GM08714 (cell line): ENCODE results near the gene KRT32.

Experiments used
- H3K4me3 ChIP-seq: fragments of 200-500 bp; sonication (Bioruptor generic); 2 replicates; pipeline ENCODE4 v1.5.1; 2014; ENCODE audit warnings: mild to moderate bottlenecking, low read length, inconsistent platforms
- ZNF274 ChIP-seq: IDR thresholded peaks from 2 replicates; pipeline ENCODE4 v1.6.1; 2012; ENCODE audit warnings: mild to moderate bottlenecking, low read depth, low read length

Gene KRT32

DNA sequence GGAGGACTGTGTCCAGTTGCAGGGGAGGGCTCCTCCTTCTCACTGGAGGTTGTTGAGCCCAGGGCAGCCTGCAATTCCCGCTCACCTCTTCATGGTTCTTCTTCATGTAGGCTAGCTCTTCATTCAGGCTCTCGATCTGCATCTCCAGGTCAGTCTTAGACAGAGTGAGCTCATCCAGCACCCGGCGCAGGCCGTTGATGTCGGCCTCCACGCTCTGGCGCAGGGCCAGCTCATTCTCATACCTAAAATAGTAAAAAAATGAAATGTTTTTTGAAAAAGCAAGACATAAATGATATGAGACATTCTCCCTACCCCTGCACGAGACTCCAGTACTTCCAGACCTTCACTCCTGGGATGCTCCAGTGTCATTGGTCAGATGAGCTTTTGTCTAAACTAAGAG lies 36.0 kb upstream of the KRT32 start:
- no peak for TF ChIP-seq ZNF274
- no peak overlapping the region for H3K4me3 ChIP-seq

DNA sequence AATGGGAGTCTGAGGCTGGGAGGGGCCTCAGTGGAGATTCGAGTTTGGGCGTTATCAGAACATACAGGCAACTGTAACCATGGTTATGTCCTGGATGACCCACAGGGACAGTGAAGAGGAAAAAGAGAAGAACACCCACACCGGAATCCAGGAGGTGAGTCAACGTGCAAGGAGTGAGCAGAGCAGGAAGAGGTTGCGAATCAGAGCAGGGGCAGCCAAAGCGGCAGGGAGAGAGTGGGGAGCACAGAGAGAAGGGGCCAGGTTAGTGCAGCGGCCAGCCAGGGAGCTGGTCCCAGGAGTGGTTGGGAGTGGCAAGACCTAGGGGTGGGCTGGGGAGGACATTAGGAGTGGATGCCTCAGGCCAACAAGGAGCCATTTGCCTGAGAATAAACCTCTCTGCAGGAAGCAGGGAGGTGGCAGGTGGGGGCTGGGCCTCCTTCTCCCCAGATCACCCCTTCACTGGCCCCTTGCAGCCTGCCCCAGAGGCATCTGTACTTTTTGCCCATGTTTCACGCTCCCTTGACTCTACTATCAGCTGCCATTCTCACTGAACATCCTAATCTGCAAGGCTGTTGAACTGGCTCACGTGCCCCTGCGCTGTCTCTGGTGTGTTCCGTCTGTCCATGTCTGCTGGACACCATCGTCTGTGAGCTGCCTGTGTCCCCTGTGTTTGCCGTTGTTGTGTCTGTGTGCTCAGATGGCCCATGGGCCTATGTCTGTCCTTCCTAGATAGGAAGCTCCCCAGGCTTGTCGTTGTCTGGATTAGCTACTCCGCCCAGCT lies 33.1 kb upstream of the KRT32 start:
- no peak overlapping the region for H3K4me3 ChIP-seq
- TF ChIP-seq ZNF274: no peak

DNA sequence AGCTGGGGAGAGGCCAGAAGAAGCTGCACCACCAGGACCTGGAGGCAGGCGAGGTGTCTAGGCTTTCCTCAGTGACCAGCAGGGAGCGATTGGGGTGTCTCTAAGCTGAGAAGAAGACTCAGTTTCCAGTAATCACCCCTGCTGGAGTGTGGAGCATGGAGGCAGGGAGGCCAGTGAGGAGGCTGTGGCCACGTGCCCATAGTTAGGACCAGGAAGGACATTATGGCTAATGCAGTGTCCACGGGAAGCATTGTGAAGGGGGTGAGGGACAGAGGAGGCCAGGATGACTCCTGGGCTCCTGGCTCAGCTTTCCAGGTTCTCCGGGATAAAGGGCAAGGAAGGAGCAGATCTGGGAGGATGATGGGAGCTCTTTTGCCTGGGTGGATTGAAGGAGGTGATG lies 32.5 kb upstream of the KRT32 start:
- TF ChIP-seq ZNF274: no peak

DNA sequence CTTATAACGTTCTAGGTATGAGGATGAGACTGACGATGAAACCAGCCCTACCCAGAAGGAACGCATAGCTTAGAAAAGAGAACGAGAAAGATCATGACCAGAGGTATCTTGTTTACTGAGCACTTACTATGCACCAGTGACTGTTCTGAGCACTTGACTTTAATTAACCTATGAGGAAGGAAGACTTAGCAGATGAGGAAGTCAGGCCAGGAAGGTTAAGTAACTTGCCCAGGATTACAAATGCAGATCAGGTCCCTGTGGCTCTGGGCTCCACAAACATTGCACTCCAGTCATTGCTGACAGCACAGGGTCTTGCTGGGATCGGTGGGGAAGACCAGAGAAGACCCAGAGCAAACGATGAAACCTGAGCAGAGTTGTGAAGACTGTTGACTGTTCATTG lies 31.1 kb upstream of the KRT32 start:
- no peak overlapping the region for H3K4me3 ChIP-seq
- no peak for TF ChIP-seq ZNF274

More for the DNA sequence above, 32.5 kb upstream of the KRT32 start:
- H3K4me3 ChIP-seq: no peak overlapping the region

DNA sequence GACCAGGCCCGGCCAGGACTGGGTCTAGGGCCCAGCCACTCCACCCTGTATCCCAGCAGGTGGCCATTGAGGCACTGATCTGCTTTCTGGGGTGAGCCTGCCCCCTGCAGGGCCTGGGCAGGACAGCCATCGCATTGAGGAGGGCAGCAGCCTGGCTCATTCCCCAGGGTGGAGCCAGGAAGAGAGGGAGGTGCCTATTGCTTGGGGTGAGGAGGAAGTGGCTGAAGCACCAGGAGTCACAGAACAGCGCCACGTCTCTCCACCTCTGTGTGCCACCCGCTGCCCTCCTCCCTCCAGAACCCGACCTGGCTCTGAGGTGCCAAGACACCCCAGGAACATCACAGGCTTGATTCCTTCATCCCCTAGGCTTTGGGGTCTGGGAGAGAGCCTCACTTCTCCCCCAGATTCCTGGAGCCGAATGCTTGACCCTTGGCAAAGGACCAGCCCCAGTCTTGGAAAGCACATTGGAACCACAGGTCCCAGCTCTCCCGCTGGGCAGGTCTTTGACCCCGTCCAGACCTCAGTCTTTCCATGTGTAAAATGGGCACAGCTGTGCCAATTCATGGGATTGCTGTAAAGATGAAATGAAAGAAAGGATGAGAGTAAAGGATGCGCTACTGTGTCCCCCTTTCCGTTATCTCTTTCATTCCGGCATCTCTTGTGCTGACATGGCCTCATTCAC lies 29.8 kb upstream of the KRT32 start:
- no peak overlapping the region for H3K4me3 ChIP-seq
- no peak for TF ChIP-seq ZNF274

DNA sequence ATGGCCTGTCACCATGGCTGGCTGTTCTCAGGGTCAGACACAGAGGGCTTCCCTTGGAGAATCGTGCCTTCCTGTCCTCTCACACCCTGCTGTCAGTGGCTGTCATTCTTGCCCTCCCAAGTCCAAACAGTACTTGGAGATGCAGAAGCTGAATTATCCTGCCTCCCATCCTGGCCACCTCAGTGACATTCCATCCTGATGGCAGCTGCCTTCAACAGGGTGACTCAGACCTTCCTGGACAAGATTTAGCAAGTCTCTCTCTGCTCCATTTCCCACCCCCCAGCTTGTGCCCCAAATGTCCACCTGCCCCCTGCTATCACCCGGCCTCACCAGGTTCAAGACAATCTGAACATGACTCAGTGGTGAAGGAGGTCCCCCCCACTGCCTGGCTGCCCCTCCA lies 27.3 kb upstream of the KRT32 start:
- no peak for TF ChIP-seq ZNF274
- H3K4me3 ChIP-seq: no peak overlapping the region

DNA sequence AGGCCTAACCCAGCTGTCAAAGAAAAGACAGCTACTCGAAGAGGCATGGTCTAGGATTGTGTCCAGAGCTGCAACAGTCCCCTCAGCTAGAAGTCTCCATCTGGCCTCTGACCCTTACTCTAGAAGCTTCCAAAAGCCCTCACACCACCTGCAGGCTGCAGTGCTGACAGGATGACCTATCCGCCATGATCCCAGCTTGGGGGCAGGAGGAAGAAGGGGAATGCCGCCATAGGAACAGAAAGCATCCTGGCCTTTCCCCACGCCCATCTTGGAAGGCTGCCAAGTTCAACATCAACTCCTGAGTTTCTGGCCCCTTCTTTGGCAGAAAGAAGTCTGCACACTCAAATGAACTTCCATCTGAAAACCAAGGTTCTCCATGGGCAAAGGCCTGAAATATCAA lies 25.6 kb upstream of the KRT32 start:
- no peak overlapping the region for H3K4me3 ChIP-seq
- TF ChIP-seq ZNF274: no peak

DNA sequence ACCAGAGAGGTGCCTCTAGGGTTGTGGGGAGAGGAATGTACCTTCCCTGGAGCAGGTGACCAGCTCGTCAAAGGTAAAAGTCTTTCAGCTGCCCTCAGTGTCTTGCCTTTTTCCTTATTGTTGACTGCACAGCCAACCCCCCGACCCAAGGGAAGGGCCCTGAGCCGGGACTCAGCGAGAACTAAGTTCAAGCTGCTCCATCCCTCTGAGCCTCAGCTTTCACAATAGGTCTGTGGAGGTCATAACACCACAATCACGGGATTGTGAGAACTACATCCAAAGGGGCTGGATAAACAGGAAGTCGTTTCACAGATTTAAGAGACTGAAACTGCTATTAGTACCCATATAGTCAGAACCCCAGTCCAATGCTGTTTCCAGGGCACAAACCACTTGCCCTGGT lies 25.2 kb upstream of the KRT32 start:
- H3K4me3 ChIP-seq: no peak overlapping the region
- no peak for TF ChIP-seq ZNF274

DNA sequence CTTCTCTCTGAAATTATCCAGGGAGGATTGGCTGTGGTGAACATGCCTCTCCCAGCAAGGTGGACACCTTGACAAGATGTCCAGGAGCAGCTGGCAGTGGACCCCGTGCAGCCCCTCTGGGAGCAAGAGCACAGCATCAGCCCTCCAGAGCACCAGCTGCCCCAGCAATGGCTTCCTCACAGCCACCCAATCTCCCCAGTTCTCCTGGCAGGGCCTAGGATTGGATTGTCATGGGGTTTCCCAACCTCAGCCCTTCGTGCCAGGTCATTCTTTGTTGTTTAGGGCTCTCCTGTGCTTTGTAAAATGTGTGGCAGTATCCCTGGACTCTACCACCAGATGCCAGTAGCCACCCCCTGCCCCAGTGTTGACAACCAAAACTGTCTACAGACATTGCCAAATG lies 24.3 kb upstream of the KRT32 start:
- H3K4me3 ChIP-seq: no peak overlapping the region
- TF ChIP-seq ZNF274: no peak

DNA sequence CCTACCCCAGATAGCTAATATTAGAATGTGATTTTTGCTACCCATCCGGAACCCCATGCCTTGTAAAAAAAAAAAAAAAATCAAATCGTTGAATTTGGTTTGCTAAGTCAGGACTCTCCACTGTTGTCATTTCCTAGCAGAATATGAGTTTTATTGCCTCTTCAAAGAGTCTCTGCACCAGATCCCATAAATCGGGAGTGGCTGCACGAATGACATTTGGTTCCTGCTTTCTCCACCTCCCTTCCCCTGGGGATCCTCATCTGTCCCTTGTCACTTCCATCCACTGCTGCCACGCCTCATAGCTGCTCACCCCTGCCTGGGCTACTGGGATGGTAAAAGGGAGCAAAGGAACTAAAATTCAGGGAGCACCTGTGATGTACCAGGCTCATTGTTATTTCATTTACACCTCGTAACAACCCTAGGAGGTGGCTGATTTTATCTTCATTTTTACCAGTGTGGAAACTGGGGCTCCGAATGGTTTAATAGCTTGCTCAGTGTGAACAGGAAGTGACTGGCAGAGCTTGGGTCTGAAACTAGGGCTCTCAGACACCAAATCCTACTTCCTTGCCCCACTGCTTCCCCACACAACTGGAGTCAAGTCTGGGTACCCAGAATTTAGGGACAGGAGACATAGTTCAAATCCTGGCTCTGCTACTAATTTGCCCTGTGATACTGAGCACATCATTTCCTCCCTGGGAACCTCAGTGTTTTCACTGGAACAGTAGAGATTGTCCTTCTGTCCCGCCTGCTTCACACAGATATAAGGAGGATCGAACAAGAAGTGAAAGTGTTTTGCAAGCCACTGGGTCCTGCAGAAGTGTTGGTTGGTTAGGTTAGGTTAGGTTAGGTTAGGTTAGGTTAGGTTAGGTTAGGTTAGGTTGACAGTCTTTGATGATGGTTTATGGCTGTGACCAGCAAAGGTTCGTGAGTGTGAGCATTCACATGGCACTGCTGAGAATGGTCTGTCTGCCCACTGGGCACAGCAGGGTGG lies 23.1 kb upstream of the KRT32 start:
- no peak for TF ChIP-seq ZNF274

DNA sequence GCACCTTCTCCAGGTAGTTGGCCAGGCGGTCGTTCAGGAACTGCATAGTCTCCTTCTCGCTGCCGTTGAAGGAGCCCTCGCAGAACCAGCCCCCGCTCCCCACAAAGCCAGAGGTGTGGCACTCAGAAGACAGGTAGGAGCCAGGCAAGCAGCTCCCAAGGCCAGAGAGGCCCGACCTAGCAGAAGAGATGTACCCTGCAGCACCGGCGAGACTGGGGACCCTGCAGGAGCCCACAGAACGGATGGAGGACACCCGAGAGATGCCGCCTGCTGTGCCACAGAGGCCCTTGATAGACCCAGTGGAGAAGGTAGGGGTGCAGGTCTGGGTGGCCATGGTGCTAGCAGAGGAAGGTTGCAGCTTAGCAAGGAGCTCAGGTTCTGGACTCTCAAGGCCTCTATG lies 22.3 kb upstream of the KRT32 start, which contains the start of gene KRT36:
TSS of gene KRT36 (minus strand) at position 380 of the 400 bp plus-strand sequence. CDS start at position 334, 46 bp downstream.
- TF ChIP-seq ZNF274: no peak
- H3K4me3 ChIP-seq: no peak within 1 kb of the TSS

More for the DNA sequence above, 23.1 kb upstream of the KRT32 start:
- H3K4me3 ChIP-seq: no peak overlapping the region

DNA sequence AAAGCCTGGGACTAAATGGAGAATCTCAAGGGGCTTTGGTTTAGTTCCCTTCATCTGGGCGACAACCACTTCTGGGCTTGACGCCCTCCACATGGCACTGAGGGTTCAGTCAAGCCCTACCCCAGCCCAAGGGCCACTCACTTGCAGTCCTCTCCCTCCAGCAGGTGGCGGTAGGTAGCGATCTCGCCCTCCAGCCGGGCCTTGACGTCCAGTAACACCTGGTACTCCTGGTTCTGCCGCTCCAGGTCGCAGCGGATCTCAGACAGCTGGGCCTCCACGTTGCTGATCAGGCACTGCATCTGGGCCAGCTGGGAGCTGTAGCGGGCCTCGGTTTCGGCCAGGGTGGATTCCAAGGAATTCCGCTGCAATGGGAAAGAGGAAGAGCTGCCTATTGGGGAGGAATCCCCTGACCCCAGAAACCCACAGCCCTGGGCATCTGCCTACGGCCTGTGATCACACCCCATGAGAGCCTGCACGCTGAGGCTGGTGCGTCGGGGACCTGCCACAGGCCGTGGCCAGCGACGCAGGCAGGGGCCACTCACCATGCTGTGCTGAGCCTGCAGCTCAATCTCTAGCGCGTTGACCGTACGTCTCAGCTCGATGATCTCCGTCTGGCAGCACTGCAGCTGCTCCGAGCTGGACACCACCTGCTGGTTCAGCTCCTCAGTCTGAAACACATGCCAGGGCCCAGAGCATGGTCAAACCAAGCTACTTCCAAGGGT lies 19.8 kb upstream of the KRT32 start:
- TF ChIP-seq ZNF274: no peak
- H3K4me3 ChIP-seq: no peak overlapping the region

DNA sequence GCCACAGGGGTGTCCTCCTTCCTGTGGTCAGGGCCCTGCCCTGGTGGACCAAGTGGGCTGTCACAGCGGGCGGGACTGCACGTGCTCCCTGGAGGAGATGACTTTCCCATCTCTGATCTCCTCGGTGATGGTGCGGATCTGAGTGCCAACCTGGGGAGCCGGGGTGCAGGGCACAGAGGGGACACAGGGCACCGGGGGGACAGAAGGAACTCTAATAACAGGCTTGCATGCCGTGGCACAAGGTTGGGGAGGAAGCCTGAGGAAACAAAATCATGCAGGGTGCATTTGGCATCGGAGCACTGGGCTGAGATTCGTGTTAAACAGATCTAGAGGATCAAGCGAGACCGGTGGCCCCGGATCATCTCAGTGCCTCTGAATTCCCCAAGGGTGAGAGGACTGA lies 19.1 kb upstream of the KRT32 start:
- TF ChIP-seq ZNF274: no peak

More for the DNA sequence above, 19.1 kb upstream of the KRT32 start:
- H3K4me3 ChIP-seq: no peak overlapping the region
